IMR-90 (cell line): ENCODE measurements around the gene PLCB2.

ENCODE experiments used
- CEBPB ChIP-seq: IDR thresholded peaks from 2 replicates; pipeline ENCODE4 v1.6.1; 2012; ENCODE audit warnings: low read depth, low read length, improper control_type of control experiment
- CHD1 ChIP-seq: IDR thresholded peaks from 2 replicates; pipeline ENCODE4 v1.6.1; 2012; ENCODE audit warnings: low read depth, low read length, improper control_type of control experiment
- FOS ChIP-seq: fragments of 150-350 bp; IDR thresholded peaks from 2 replicates; pipeline ENCODE4 v1.6.1; 2016; ENCODE audit warnings: low read depth, low read length
- MAFK ChIP-seq: IDR thresholded peaks from 2 replicates; pipeline ENCODE4 v1.6.1; 2012; ENCODE audit warnings: low read depth, low read length, improper control_type of control experiment
- MXI1 ChIP-seq: IDR thresholded peaks from 2 replicates; pipeline ENCODE4 v1.6.1; 2012; ENCODE audit warnings: low read depth, mild to moderate bottlenecking, low read length, moderate library complexity, borderline replicate concordance
- POLR2A ChIP-seq: IDR thresholded peaks from 2 replicates; pipeline ENCODE4 v1.6.1; 2012; ENCODE audit warnings: mild to moderate bottlenecking, low read depth, low read length
- RAD21 ChIP-seq: IDR thresholded peaks from 2 replicates; pipeline ENCODE4 v1.6.1; 2012; ENCODE audit warnings: low read length, improper control_type of control experiment
- RCOR1 ChIP-seq: IDR thresholded peaks from 2 replicates; pipeline ENCODE4 v1.6.1; 2012; ENCODE audit warnings: mild to moderate bottlenecking, low read length, improper control_type of control experiment; ENCODE audit not compliant: insufficient replicate concordance
- TF ChIP-seq, protein P1 (sequence below): conservative IDR thresholded peaks from 2 replicates; pipeline ENCODE4 v1.5.1; 2012; ENCODE audit warnings: mild to moderate bottlenecking, low read depth, low read length, improper control_type of control experiment

DNA sequence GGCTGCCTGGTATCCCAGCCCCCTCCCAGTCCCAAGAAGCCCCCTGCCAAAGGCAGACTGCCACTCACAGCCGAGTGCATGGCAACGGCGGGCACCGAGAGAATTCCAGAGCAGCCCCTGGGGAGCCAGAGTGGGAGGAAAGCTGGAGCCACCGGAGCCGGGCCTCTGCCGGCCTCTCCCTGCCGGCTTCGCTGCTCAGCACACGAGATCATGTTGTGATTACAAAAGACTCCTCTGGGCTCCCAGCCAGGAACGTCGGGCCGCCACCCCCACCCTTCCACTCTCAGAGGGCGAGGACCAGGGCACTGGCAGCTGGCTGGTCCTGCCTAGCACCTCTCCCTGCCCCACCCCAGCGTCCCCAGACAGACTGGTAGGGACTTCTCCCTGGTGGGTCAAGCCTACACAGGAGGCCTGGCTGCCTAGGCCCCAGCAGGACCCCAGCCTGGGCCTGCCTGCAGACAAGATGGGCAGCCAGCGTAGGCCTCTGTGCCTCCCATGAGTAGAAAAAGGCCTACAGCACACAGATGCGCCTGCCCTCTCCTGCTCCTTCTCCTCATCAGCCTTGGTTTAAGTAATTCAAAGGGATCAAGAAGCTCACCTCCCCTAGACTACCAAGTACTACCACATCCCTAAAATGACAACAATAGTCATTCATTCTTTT, 33.1 kb upstream of the PLCB2 start, which contains the start of gene CCDC9B:
- TF ChIP-seq POLR2A, result peak; percentile 85
- TF ChIP-seq, protein P1, sequence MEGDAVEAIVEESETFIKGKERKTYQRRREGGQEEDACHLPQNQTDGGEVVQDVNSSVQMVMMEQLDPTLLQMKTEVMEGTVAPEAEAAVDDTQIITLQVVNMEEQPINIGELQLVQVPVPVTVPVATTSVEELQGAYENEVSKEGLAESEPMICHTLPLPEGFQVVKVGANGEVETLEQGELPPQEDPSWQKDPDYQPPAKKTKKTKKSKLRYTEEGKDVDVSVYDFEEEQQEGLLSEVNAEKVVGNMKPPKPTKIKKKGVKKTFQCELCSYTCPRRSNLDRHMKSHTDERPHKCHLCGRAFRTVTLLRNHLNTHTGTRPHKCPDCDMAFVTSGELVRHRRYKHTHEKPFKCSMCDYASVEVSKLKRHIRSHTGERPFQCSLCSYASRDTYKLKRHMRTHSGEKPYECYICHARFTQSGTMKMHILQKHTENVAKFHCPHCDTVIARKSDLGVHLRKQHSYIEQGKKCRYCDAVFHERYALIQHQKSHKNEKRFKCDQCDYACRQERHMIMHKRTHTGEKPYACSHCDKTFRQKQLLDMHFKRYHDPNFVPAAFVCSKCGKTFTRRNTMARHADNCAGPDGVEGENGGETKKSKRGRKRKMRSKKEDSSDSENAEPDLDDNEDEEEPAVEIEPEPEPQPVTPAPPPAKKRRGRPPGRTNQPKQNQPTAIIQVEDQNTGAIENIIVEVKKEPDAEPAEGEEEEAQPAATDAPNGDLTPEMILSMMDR, result no peak
- peak; percentile 80 for TF ChIP-seq CEBPB
- peak; percentile 11; the same call in 1 of the 2 replicates for TF ChIP-seq RAD21
- peak; percentile 78; the same call in 1 of the 2 replicates for TF ChIP-seq MXI1
- TF ChIP-seq RCOR1, result no peak
- TF ChIP-seq CHD1, result no peak
- TF ChIP-seq FOS, result no peak
- TF ChIP-seq MAFK, result no peak
